H9 (cell line): Measurements from ENCODE around the gene GDF3. TPM values are rescaled to one million over a fixed set of nuclear protein-coding genes. Genes with fewer than 3 reads are reported as not detected.

Experiments
- DNase-seq: peaks from one replicate; pipeline ENCODE4 v3.0.0-alpha.2; 2017
- H2AFZ ChIP-seq: one replicate; pipeline ENCODE4 v1.6.1; 2013; ENCODE audit warnings: mild to moderate bottlenecking, low read length, control low read depth, moderate library complexity
- H2AK5ac ChIP-seq: 2 replicates; pipeline ENCODE4 v1.6.1; 2013; ENCODE audit warnings: low read length, control low read depth, mixed read lengths; ENCODE audit not compliant: insufficient read length
- H2BK120ac ChIP-seq: one replicate; pipeline ENCODE4 v1.6.1; 2013; ENCODE audit warnings: low read depth, mild to moderate bottlenecking, low read length, control low read depth, inconsistent platforms; ENCODE audit not compliant: poor library complexity, severe bottlenecking
- H2BK12ac ChIP-seq: 2 replicates; pipeline ENCODE4 v1.6.1; 2013; ENCODE audit warnings: low read length, control low read depth, mixed read lengths, low read depth; ENCODE audit not compliant: insufficient read length
- H2BK15ac ChIP-seq: 2 replicates; pipeline ENCODE4 v1.6.1; 2013; ENCODE audit warnings: low read depth, low read length, control low read depth
- H2BK20ac ChIP-seq: one replicate; pipeline ENCODE4 v1.6.1; 2013; ENCODE audit warnings: low read depth, mild to moderate bottlenecking, low read length, control low read depth, inconsistent platforms; ENCODE audit not compliant: poor library complexity, severe bottlenecking
- H2BK5ac ChIP-seq: 2 replicates; pipeline ENCODE4 v1.6.1; 2013; ENCODE audit warnings: low read length, control low read depth, mixed read lengths; ENCODE audit not compliant: insufficient read length
- H3K14ac ChIP-seq: 2 replicates; pipeline ENCODE4 v1.6.1; 2013; ENCODE audit warnings: low read length, control low read depth; ENCODE audit not compliant: insufficient read depth
- H3K18ac ChIP-seq: 2 replicates; pipeline ENCODE4 v1.6.1; 2013; ENCODE audit warnings: low read depth, mild to moderate bottlenecking, mixed read lengths, low read length, control low read depth; ENCODE audit not compliant: insufficient read length
- H3K23ac ChIP-seq: 2 replicates; pipeline ENCODE4 v1.6.1; 2013; ENCODE audit warnings: low read length, control low read depth, mixed read lengths, low read depth; ENCODE audit not compliant: insufficient read length
- H3K23me2 ChIP-seq: 2 replicates; pipeline ENCODE4 v1.6.1; 2013; ENCODE audit warnings: low read depth, mild to moderate bottlenecking, mixed read lengths, low read length, control low read depth; ENCODE audit not compliant: insufficient read length, poor library complexity, severe bottlenecking
- H3K27ac ChIP-seq: 2 replicates; pipeline ENCODE4 v1.5.1; 2013; ENCODE audit warnings: low read length, control low read depth, mixed read lengths, low read depth; ENCODE audit not compliant: insufficient read length
- H3K27me3 ChIP-seq: 2 replicates; pipeline ENCODE4 v1.6.1; 2013; ENCODE audit warnings: low read length, control low read depth, inconsistent platforms; ENCODE audit not compliant: insufficient read depth
- H3K4ac ChIP-seq: 2 replicates; pipeline ENCODE4 v1.6.1; 2013; ENCODE audit warnings: low read depth, mild to moderate bottlenecking, control low read depth, inconsistent platforms, low read length, moderate library complexity
- H3K4me1 ChIP-seq: 2 replicates; pipeline ENCODE4 v1.6.1; 2013; ENCODE audit warnings: low read length, control low read depth, inconsistent platforms; ENCODE audit not compliant: insufficient read depth
- H3K4me2 ChIP-seq: 2 replicates; pipeline ENCODE4 v1.6.1; 2013; ENCODE audit warnings: low read length, control low read depth, mixed read lengths; ENCODE audit not compliant: insufficient read length, insufficient read depth
- H3K56ac ChIP-seq: 2 replicates; pipeline ENCODE4 v1.6.1; 2013; ENCODE audit warnings: low read depth, mild to moderate bottlenecking, mixed read lengths, low read length, control low read depth; ENCODE audit not compliant: insufficient read length
- H3K79me1 ChIP-seq: 2 replicates; pipeline ENCODE4 v1.6.1; 2013; ENCODE audit warnings: low read depth, mild to moderate bottlenecking, moderate library complexity, low read length, control low read depth, inconsistent platforms; ENCODE audit not compliant: insufficient read depth, poor library complexity, severe bottlenecking
- H3K79me2 ChIP-seq: 2 replicates; pipeline ENCODE4 v1.6.1; 2013; ENCODE audit warnings: low read length, control low read depth, inconsistent platforms; ENCODE audit not compliant: insufficient read depth
- H3K9ac ChIP-seq: 2 replicates; pipeline ENCODE4 v1.6.1; 2013; ENCODE audit warnings: low read length, control low read depth, mixed read lengths; ENCODE audit not compliant: insufficient read length; ENCODE audit errors: extremely low read depth
- H3K9me3 ChIP-seq: one replicate; pipeline ENCODE4 v1.6.1; 2013; ENCODE audit warnings: low read depth, low read length, inconsistent platforms; ENCODE audit not compliant: control insufficient read depth
- H3T11ph ChIP-seq: one replicate; pipeline ENCODE4 v1.6.1; 2013; ENCODE audit warnings: mild to moderate bottlenecking, low read length, control low read depth, inconsistent platforms
- H4K20me1 ChIP-seq: one replicate; pipeline ENCODE4 v1.6.1; 2013; ENCODE audit not compliant: control insufficient read depth, insufficient read length, insufficient read depth
- H4K5ac ChIP-seq: 2 replicates; pipeline ENCODE4 v1.6.1; 2013; ENCODE audit warnings: low read depth, mild to moderate bottlenecking, mixed read lengths, low read length, control low read depth; ENCODE audit not compliant: insufficient read length
- H4K8ac ChIP-seq: replicated peaks from 2 replicates; pipeline ENCODE4 v1.6.1; 2013; ENCODE audit warnings: low read length, control low read depth, mixed read lengths, low read depth; ENCODE audit not compliant: insufficient read length
- H4K91ac ChIP-seq: 2 replicates; pipeline ENCODE4 v1.6.1; 2013; ENCODE audit warnings: low read depth, mild to moderate bottlenecking, moderate library complexity, mixed read lengths, low read length, control low read depth; ENCODE audit not compliant: insufficient read length
- H3K27ac Mint-ChIP-seq, 3 experiments: 2 replicates in 2 of 3; 3 replicates in 1 of 3; pipeline ENCODE4 v1.8.0; 2020 to 2021; ENCODE audit warnings: mixed read lengths in 3 of 3, mild to moderate bottlenecking in 1 of 3, moderate library complexity in 1 of 3
- H3K27me3 Mint-ChIP-seq: 2 replicates; pipeline ENCODE4 v1.8.0; 2021; ENCODE audit warnings: low read depth, mild to moderate bottlenecking, moderate library complexity, mixed read lengths
- H3K36me3 Mint-ChIP-seq, 3 experiments: 2 replicates in 2 of 3; 3 replicates in 1 of 3; pipeline ENCODE4 v1.8.0; 2020 to 2021; ENCODE audit warnings: low read depth in 3 of 3, mixed read lengths in 3 of 3; ENCODE audit not compliant: insufficient read depth in 1 of 3
- H3K4me1 Mint-ChIP-seq, 2 experiments: 2 replicates each; pipeline ENCODE4 v1.8.0; 2020; ENCODE audit warnings: mixed read lengths in 2 of 2
- H3K4me3 Mint-ChIP-seq, 2 experiments: 2 replicates in 1 of 2; 3 replicates in 1 of 2; pipeline ENCODE4 v1.8.0; 2020 to 2021; ENCODE audit warnings: mild to moderate bottlenecking in 2 of 2, mixed read lengths in 2 of 2, moderate library complexity in 1 of 2
- H3K9me3 Mint-ChIP-seq, 2 experiments: 2 replicates in 1 of 2; 3 replicates in 1 of 2; pipeline ENCODE4 v1.8.0; 2020; ENCODE audit warnings: mild to moderate bottlenecking in 2 of 2, mixed read lengths in 2 of 2, moderate library complexity in 1 of 2
- WGBS: extraction: QIAGEN DNeasy Blood & Tissue Kit; methylation state at CpG from one replicate; pipeline ENCODE4 v1.1.7; 2013; ENCODE audit warnings: missing lambda C conversion rate, low lambda C conversion rate, mixed read lengths; ENCODE audit not compliant: insufficient read length; ENCODE audit errors: extremely low coverage; 5-methylcytosine and 5-hydroxymethylcytosine counted together
- total RNA-seq: library from RNA; stranded (reverse); gene quantifications from 2 replicates; pipeline ENCODE4 v1.2.1, GENCODE V29; 2021
- TF ChIP-seq, protein P1 (sequence below): fragments of 200-600 bp; sonication (generic); conservative IDR thresholded peaks from 3 replicates; pipeline ENCODE4 v1.8.0; 2021; ENCODE audit warnings: antibody characterized with exemption, mild to moderate bottlenecking

GDF3 gene
- total RNA-seq, 1 experiment from 2014 or later: 9.9 TPM

DNA sequence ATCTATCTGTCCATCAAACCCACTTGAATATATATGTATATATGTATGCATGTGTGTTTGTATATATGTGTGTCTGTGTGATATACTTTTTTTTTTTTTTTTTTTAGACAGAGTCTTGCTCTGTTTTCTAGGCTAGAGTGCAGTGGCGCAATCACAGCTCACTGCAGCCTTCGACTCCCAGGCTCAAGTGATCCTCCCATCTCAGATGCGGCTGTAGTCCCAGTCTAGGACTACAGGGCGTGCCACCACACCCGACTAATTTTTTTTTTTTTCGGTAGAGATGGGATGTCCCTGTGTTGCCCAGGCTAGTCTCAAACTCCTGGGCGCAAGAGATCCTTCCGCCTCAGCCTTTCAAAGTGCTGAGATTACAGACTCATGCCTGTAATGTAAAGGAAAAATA is 16.8 kb downstream of the GDF3 start:
- Histone ChIP-seq H2BK120ac (no peak overlapping the region), H4K8ac (no peak overlapping the region), H2BK12ac (no peak overlapping the region), H2AFZ (no peak overlapping the region), H3K79me2 (no peaks in the 10 kb centered on the region), H3T11ph (no peak overlapping the region), H3K4me2 (no peak overlapping the region), H2AK5ac (no peak overlapping the region), H3K18ac (no peak overlapping the region), H4K5ac (no peak overlapping the region), H3K14ac (no peak overlapping the region), H3K27ac (no peak overlapping the region), H3K23ac (no peak overlapping the region), H2BK20ac (no peak overlapping the region), H3K4ac (no peak overlapping the region), H3K4me1 (no peaks in the 10 kb centered on the region), H3K27me3 (no peaks in the 10 kb centered on the region), H4K91ac (no peak overlapping the region), H3K56ac (no peak overlapping the region), H3K9ac (no peak overlapping the region), H2BK15ac (no peak overlapping the region), H3K79me1 (no peaks in the 10 kb centered on the region), H2BK5ac (no peak overlapping the region), H3K23me2 (no peaks in the 10 kb centered on the region), H4K20me1 (no peaks in the 10 kb centered on the region), H3K9me3 (no peaks in the 10 kb centered on the region)
- no peaks in the 10 kb centered on the region for H3K9me3 Mint-ChIP-seq
- peaks cover 24 to 27% of the 10 kb centered on the region in 2 experiments for H3K4me1 Mint-ChIP-seq
- H3K27ac Mint-ChIP-seq: peak overlapping the region in 1 of 3 experiments; percentile 8; a peak in 1 of 7 replicates
- no peak for DNase-seq
- no CpG with 5 or more reads among the region's 8 CpGs for WGBS
- H3K27me3 Mint-ChIP-seq: no peaks in the 10 kb centered on the region
- H3K36me3 Mint-ChIP-seq: no peaks in the 10 kb centered on the region
- TF ChIP-seq, protein P1, sequence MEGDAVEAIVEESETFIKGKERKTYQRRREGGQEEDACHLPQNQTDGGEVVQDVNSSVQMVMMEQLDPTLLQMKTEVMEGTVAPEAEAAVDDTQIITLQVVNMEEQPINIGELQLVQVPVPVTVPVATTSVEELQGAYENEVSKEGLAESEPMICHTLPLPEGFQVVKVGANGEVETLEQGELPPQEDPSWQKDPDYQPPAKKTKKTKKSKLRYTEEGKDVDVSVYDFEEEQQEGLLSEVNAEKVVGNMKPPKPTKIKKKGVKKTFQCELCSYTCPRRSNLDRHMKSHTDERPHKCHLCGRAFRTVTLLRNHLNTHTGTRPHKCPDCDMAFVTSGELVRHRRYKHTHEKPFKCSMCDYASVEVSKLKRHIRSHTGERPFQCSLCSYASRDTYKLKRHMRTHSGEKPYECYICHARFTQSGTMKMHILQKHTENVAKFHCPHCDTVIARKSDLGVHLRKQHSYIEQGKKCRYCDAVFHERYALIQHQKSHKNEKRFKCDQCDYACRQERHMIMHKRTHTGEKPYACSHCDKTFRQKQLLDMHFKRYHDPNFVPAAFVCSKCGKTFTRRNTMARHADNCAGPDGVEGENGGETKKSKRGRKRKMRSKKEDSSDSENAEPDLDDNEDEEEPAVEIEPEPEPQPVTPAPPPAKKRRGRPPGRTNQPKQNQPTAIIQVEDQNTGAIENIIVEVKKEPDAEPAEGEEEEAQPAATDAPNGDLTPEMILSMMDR: no peak
- H3K4me3 Mint-ChIP-seq: no peak overlapping the region
